ENCODE results near the gene HDLBP. TPM values are rescaled to one million over a fixed set of nuclear protein-coding genes. Genes with fewer than 3 reads are reported as not detected.

The HDLBP gene
- total and polyA plus RNA-seq, 10 of the 15 experiments (the other 5 are each of a cell fraction or from before 2014, with no cell fraction given): 19.5 to 383 (median 249) TPM

- TF ChIP-seq, protein P1, sequence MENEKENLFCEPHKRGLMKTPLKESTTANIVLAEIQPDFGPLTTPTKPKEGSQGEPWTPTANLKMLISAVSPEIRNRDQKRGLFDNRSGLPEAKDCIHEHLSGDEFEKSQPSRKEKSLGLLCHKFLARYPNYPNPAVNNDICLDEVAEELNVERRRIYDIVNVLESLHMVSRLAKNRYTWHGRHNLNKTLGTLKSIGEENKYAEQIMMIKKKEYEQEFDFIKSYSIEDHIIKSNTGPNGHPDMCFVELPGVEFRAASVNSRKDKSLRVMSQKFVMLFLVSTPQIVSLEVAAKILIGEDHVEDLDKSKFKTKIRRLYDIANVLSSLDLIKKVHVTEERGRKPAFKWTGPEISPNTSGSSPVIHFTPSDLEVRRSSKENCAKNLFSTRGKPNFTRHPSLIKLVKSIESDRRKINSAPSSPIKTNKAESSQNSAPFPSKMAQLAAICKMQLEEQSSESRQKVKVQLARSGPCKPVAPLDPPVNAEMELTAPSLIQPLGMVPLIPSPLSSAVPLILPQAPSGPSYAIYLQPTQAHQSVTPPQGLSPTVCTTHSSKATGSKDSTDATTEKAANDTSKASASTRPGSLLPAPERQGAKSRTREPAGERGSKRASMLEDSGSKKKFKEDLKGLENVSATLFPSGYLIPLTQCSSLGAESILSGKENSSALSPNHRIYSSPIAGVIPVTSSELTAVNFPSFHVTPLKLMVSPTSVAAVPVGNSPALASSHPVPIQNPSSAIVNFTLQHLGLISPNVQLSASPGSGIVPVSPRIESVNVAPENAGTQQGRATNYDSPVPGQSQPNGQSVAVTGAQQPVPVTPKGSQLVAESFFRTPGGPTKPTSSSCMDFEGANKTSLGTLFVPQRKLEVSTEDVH (IDR thresholded peaks at IDR 0.05; ENCODE audit: low read depth, partially characterized antibody): no peak
- TF ChIP-seq JUNB (IDR thresholded peaks at IDR 0.05) (no peak), ZNF687 (IDR thresholded peaks at IDR 0.05) (0 out of 2 replicates have a peak, but pooled peaks have one; percentile 32), ZNF217 (IDR thresholded peaks at IDR 0.05) (no peak), SMC3 (IDR thresholded peaks at IDR 0.05; ENCODE audit: borderline replicate concordance, low read length) (peak; percentile 15; the same call in 1 of the 2 replicates), RUNX3 (IDR thresholded peaks at IDR 0.05; ENCODE audit: low read length) (0 out of 2 replicates have a peak, but pooled peaks have one; percentile 26), CTCF (IDR thresholded peaks at IDR 0.05 in 2 of 3, conservative IDR thresholded peaks at IDR 0.05 in 1 of 3; ENCODE audit: control insufficient read depth in 2 of 3, extremely low read depth in 1 of 3, insufficient read depth in 1 of 3, low read depth in 3 of 3, low read length in 3 of 3) (peak; percentile 26 to 38 (median 32); a peak in 4 of 6 replicates), SUPT20H (IDR thresholded peaks at IDR 0.05; ENCODE audit: borderline replicate concordance, control insufficient read depth, low read depth, low read length) (no peak), FOXM1 (IDR thresholded peaks at IDR 0.05; ENCODE audit: low read depth, low read length) (no peak), NR2F1 (conservative IDR thresholded peaks at IDR 0.05) (peak; percentile 40; the same call in 1 of the 2 replicates)
- TF ChIP-seq, protein P2, sequence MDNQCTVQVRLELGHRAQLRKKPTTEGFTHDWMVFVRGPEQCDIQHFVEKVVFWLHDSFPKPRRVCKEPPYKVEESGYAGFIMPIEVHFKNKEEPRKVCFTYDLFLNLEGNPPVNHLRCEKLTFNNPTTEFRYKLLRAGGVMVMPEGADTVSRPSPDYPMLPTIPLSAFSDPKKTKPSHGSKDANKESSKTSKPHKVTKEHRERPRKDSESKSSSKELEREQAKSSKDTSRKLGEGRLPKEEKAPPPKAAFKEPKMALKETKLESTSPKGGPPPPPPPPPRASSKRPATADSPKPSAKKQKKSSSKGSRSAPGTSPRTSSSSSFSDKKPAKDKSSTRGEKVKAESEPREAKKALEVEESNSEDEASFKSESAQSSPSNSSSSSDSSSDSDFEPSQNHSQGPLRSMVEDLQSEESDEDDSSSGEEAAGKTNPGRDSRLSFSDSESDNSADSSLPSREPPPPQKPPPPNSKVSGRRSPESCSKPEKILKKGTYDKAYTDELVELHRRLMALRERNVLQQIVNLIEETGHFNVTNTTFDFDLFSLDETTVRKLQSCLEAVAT (IDR thresholded peaks at IDR 0.05): no peak
- TF ChIP-seq, protein P3, sequence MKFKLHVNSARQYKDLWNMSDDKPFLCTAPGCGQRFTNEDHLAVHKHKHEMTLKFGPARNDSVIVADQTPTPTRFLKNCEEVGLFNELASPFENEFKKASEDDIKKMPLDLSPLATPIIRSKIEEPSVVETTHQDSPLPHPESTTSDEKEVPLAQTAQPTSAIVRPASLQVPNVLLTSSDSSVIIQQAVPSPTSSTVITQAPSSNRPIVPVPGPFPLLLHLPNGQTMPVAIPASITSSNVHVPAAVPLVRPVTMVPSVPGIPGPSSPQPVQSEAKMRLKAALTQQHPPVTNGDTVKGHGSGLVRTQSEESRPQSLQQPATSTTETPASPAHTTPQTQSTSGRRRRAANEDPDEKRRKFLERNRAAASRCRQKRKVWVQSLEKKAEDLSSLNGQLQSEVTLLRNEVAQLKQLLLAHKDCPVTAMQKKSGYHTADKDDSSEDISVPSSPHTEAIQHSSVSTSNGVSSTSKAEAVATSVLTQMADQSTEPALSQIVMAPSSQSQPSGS (IDR thresholded peaks at IDR 0.05; ENCODE audit: low read length): no peak
These were observed 97.1 kb downstream of the HDLBP start (continued) for GRCh38 chr2:241218131-241219029.

All from GM12878 (cell line).